ENCODE data around the gene BTBD10.

BTBD10 gene

DNA sequence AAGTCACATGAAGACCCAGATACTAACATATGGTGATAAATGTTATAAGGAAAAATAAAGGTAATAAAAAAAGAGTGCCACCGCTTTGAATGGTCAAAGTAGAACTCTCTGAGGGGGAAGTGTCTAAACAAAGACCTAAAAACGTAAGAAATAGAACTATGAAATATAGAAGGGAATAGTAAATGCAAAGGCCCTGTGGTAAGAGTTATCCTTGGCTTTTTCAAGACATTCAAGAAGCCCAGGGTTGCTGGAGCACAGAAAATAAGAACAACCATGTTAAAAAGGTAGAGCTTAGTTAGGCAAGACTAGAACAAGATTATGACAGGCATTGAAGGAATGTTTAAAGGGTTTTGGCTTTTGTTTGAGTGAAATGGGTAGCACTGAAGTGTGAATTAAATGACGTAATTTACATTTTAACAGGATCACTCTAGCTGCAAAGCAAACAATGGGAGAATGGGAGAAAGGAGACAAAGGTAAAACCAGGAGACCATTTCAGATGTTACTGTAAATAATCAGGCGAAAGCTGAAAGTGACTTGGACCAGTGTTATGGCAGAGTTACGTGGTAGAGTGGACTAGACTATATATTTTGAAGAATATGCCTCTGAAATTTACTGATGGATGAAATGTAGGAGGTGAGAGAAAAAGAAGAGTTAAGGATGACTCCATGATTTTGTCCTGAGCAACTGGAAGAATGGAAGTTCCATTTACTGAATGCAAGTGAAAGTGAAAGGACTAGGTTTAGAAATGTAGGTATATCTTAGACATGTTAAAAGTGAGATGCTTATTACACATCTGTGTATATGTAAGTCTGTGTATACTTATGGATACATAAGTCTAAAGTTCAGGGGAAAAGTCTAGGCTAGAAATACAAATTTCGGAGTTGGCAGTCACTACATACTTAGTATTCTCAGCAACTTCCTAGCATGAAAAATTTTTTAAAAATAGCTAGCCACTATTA lies 28.5 kb downstream of the BTBD10 start:
- no peaks in the 10 kb centered on the region for H3K79me2 ChIP-seq (ENCODE audit: low read length)
- H2AFZ ChIP-seq (ENCODE audit: low read depth, low read length) = no peak overlapping the region
- no peak overlapping the region for H3K4me2 ChIP-seq (ENCODE audit: low read length)
- peaks cover 4% of the 10 kb centered on the region; the same call in 1 of the 2 replicates for H3K4me1 ChIP-seq (ENCODE audit: low read length)
- H3K27me3 ChIP-seq (ENCODE audit: low read depth, low read length) = no peaks in the 10 kb centered on the region
- H3K9me3 ChIP-seq (ENCODE audit: insufficient read depth, low read length) = no peaks in the 10 kb centered on the region
- no peak overlapping the region for H3K9ac ChIP-seq (ENCODE audit: low read length)
- no peak overlapping the region for H3K27ac ChIP-seq (ENCODE audit: low read length)
- TF ChIP-seq, protein P1, sequence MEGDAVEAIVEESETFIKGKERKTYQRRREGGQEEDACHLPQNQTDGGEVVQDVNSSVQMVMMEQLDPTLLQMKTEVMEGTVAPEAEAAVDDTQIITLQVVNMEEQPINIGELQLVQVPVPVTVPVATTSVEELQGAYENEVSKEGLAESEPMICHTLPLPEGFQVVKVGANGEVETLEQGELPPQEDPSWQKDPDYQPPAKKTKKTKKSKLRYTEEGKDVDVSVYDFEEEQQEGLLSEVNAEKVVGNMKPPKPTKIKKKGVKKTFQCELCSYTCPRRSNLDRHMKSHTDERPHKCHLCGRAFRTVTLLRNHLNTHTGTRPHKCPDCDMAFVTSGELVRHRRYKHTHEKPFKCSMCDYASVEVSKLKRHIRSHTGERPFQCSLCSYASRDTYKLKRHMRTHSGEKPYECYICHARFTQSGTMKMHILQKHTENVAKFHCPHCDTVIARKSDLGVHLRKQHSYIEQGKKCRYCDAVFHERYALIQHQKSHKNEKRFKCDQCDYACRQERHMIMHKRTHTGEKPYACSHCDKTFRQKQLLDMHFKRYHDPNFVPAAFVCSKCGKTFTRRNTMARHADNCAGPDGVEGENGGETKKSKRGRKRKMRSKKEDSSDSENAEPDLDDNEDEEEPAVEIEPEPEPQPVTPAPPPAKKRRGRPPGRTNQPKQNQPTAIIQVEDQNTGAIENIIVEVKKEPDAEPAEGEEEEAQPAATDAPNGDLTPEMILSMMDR (IDR thresholded peaks at IDR 0.05; ENCODE audit: low read depth, low read length) = no peak
- TF ChIP-seq EZH2phosphoT487 (IDR thresholded peaks at IDR 0.05; ENCODE audit: low read depth) = no peak
- H3K36me3 ChIP-seq (replicated peaks; ENCODE audit: low read depth, low read length) = peaks cover 3% of the 10 kb centered on the region
- H3K4me3 ChIP-seq (ENCODE audit: low read length) = no peak overlapping the region
- H4K20me1 ChIP-seq (ENCODE audit: insufficient read depth, low read length) = no peaks in the 10 kb centered on the region

DNA sequence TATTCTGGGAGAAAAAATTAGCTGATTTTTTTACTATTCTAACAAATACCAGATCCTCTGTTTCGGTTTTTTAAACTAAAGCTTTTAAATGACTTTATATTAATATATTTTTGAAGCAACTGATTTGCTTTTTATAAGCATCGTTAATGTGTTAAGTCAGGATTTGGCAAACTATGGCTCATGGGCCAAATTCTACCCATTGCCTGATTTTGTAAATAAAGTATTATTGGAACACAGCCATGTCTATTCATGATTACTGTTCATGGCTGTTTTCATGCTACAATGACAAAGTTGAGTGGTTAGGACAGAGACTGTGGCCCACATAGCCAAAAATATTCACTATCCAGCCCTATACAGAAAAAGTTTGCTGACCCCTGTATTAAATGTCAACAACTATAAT lies 29.6 kb downstream of the BTBD10 start:
- Histone ChIP-seq H4K20me1 (ENCODE audit: insufficient read depth, low read length) (no peaks in the 10 kb centered on the region), H3K4me3 (ENCODE audit: low read length) (no peak overlapping the region), H3K9me3 (ENCODE audit: insufficient read depth, low read length) (peaks cover 4% of the 10 kb centered on the region; the same call in 1 of the 2 replicates), H3K79me2 (ENCODE audit: low read length) (no peaks in the 10 kb centered on the region), H2AFZ (ENCODE audit: low read depth, low read length) (no peak overlapping the region), H3K4me1 (ENCODE audit: low read length) (peaks cover 4% of the 10 kb centered on the region; the same call in 1 of the 2 replicates), H3K4me2 (ENCODE audit: low read length) (no peak overlapping the region), H3K27ac (ENCODE audit: low read length) (no peak overlapping the region), H3K36me3 (replicated peaks; ENCODE audit: low read depth, low read length) (peaks cover 9% of the 10 kb centered on the region), H3K27me3 (ENCODE audit: low read depth, low read length) (no peaks in the 10 kb centered on the region), H3K9ac (ENCODE audit: low read length) (no peak overlapping the region)
- TF ChIP-seq, protein P1 (IDR thresholded peaks at IDR 0.05; ENCODE audit: low read depth, low read length) = no peak
- TF ChIP-seq EZH2phosphoT487 (IDR thresholded peaks at IDR 0.05; ENCODE audit: low read depth) = no peak

DNA sequence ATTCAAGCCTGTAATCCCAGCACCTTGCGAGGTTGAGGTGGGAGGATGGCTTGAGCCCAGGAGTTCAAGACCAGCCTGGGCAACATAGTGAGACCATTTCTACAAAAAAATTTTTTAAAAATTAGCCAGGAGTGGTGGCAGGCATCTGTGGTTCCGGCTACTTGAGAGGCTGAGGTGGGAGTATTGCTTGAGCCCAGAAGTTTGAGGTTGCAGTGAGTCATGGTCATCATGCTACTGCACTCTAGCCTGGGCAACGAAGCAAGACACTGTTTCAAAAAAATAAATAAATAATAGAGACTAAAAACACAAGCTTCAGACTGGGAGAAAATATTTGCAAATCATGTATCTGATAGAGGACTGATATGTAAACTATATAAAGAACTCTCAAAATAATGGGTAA lies 33.2 kb downstream of the BTBD10 start:
- no peaks in the 10 kb centered on the region for H4K20me1 ChIP-seq (ENCODE audit: insufficient read depth, low read length)
- H3K27ac ChIP-seq (ENCODE audit: low read length) = no peak overlapping the region
- peaks cover 19% of the 10 kb centered on the region for H3K9me3 ChIP-seq (ENCODE audit: insufficient read depth, low read length)
- H3K4me1 ChIP-seq (ENCODE audit: low read length) = peaks cover 5% of the 10 kb centered on the region; the same call in 1 of the 2 replicates
- H3K27me3 ChIP-seq (ENCODE audit: low read depth, low read length) = no peaks in the 10 kb centered on the region
- TF ChIP-seq, protein P1 (IDR thresholded peaks at IDR 0.05; ENCODE audit: low read depth, low read length) = no peak
- no peak for TF ChIP-seq EZH2phosphoT487 (IDR thresholded peaks at IDR 0.05; ENCODE audit: low read depth)
- H3K36me3 ChIP-seq (replicated peaks; ENCODE audit: low read depth, low read length) = peaks cover 21% of the 10 kb centered on the region
- H3K79me2 ChIP-seq (ENCODE audit: low read length) = no peaks in the 10 kb centered on the region; the same call in 1 of the 2 replicates
- H3K9ac ChIP-seq (ENCODE audit: low read length) = no peak overlapping the region
- H3K4me2 ChIP-seq (ENCODE audit: low read length) = no peak overlapping the region
- no peak overlapping the region for H3K4me3 ChIP-seq (ENCODE audit: low read length)
- H2AFZ ChIP-seq (ENCODE audit: low read depth, low read length) = no peak overlapping the region

DNA sequence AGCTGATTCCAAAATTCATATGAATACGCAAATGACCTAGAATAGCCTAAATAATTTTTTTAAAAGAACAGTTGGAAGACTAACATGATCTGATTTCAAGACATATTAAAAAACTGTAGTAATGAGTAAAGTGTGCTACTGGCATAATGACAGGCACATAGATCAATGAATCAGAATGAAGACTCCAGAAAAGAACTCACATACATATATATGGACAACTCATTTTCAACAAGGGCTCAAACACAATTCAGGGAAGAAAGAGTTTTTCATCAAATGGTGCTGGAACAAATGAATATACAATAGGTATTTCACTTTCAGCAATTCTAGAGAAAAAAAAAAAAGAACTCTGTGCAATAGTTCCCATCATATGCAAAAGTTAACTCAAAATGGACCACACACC lies 33.7 kb downstream of the BTBD10 start:
- Histone ChIP-seq H3K9ac (ENCODE audit: low read length) (no peak overlapping the region), H4K20me1 (ENCODE audit: insufficient read depth, low read length) (no peaks in the 10 kb centered on the region), H3K79me2 (ENCODE audit: low read length) (peaks cover 5% of the 10 kb centered on the region; the same call in 1 of the 2 replicates), H3K4me3 (ENCODE audit: low read length) (no peak overlapping the region), H3K27me3 (ENCODE audit: low read depth, low read length) (no peaks in the 10 kb centered on the region), H2AFZ (ENCODE audit: low read depth, low read length) (no peak overlapping the region), H3K4me2 (ENCODE audit: low read length) (no peak overlapping the region), H3K27ac (ENCODE audit: low read length) (no peak overlapping the region), H3K36me3 (replicated peaks; ENCODE audit: low read depth, low read length) (peaks cover 21% of the 10 kb centered on the region), H3K9me3 (ENCODE audit: insufficient read depth, low read length) (peaks cover 19% of the 10 kb centered on the region), H3K4me1 (ENCODE audit: low read length) (peaks cover 5% of the 10 kb centered on the region; the same call in 1 of the 2 replicates)
- no peak for TF ChIP-seq EZH2phosphoT487 (IDR thresholded peaks at IDR 0.05; ENCODE audit: low read depth)
- TF ChIP-seq, protein P1 (IDR thresholded peaks at IDR 0.05; ENCODE audit: low read depth, low read length) = no peak

Measured in OCI-LY3 (cell line).